Neutrophil (primary cell): Measurements from ENCODE around the gene JAM2.

Experiments used
- H3K27ac ChIP-seq: fragments of 200-600 bp; sonication (generic); 2 replicates; pipeline ENCODE4 v1.5.1; 2016; ENCODE audit warnings: mild to moderate bottlenecking, moderate library complexity
- H3K27me3 ChIP-seq: fragments of 200-600 bp; sonication (generic); 2 replicates; pipeline ENCODE4 v1.6.0; 2016; ENCODE audit warnings: mild to moderate bottlenecking
- H3K36me3 ChIP-seq: fragments of 200-600 bp; sonication (generic); 2 replicates; pipeline ENCODE4 v1.5.1; 2017
- H3K4me1 ChIP-seq, 2 experiments: fragments of 200-600 bp in 1 of 2; sonication (generic) in 1 of 2; 1 replicate in 1 of 2; 2 replicates in 1 of 2; pipeline versions ENCODE4 v1.5.1 to v1.6.1; 2013 to 2016; ENCODE audit warnings: low read depth in 1 of 2, low read length in 1 of 2, mild to moderate bottlenecking in 1 of 2, moderate library complexity in 1 of 2; ENCODE audit not compliant: control insufficient read depth in 1 of 2, insufficient read depth in 1 of 2
- H3K4me3 ChIP-seq, 2 experiments: fragments of 200-600 bp in 1 of 2; sonication (generic) in 1 of 2; 1 replicate in 1 of 2; 2 replicates in 1 of 2; pipeline ENCODE4 v1.5.1; 2013 to 2016; ENCODE audit warnings: low read depth in 1 of 2, low read length in 1 of 2, mild to moderate bottlenecking in 1 of 2, moderate library complexity in 1 of 2
- H3K9me3 ChIP-seq: fragments of 200-600 bp; sonication (generic); 2 replicates; pipeline ENCODE4 v1.5.1; 2016
- CTCF ChIP-seq: fragments of 200-600 bp; sonication (generic); IDR thresholded peaks from 2 replicates; pipeline ENCODE4 v1.5.1; 2016; ENCODE audit warnings: antibody characterized with exemption

JAM2 gene

GRCh38 chr21:25664491-25664931, 25.5 kb downstream of the JAM2 start:
- H3K4me1 ChIP-seq, result no peaks in the 10 kb centered on the region
- no peak overlapping the region for H3K27ac ChIP-seq
- H3K36me3 ChIP-seq, result no peaks in the 10 kb centered on the region
- H3K9me3 ChIP-seq, result no peaks in the 10 kb centered on the region
- no peak overlapping the region for H3K4me3 ChIP-seq
- H3K27me3 ChIP-seq, result no peaks in the 10 kb centered on the region
- no peak for TF ChIP-seq CTCF

GRCh38 chr21:25670726-25671125, 31.7 kb downstream of the JAM2 start:
- Histone ChIP-seq H3K4me1 (no peaks in the 10 kb centered on the region), H3K27ac (no peak overlapping the region), H3K4me3 (no peak overlapping the region), H3K9me3 (no peaks in the 10 kb centered on the region), H3K27me3 (no peaks in the 10 kb centered on the region), H3K36me3 (no peaks in the 10 kb centered on the region)
- TF ChIP-seq CTCF, result no peak

- H3K27ac ChIP-seq, result no peak overlapping the region
- no peaks in the 10 kb centered on the region for H3K36me3 ChIP-seq
- no peaks in the 10 kb centered on the region for H3K9me3 ChIP-seq
- no peaks in the 10 kb centered on the region for H3K4me1 ChIP-seq
- H3K27me3 ChIP-seq, result no peaks in the 10 kb centered on the region
- H3K4me3 ChIP-seq, result no peak overlapping the region
- TF ChIP-seq CTCF, result no peak
Measured at GRCh38 chr21:25676451-25676850, 37.4 kb downstream of the JAM2 start.

GRCh38 chr21:25682382-25682781, 43.3 kb downstream of the JAM2 start:
- H3K9me3 ChIP-seq, result no peaks in the 10 kb centered on the region
- no peaks in the 10 kb centered on the region for H3K36me3 ChIP-seq
- TF ChIP-seq CTCF, result no peak
- no peak overlapping the region for H3K27ac ChIP-seq
- H3K4me3 ChIP-seq, result no peak overlapping the region
- no peaks in the 10 kb centered on the region for H3K27me3 ChIP-seq
- H3K4me1 ChIP-seq, result no peaks in the 10 kb centered on the region

GRCh38 chr21:25687787-25688186, 48.7 kb downstream of the JAM2 start:
- no peaks in the 10 kb centered on the region for H3K36me3 ChIP-seq
- no peaks in the 10 kb centered on the region for H3K9me3 ChIP-seq
- H3K4me3 ChIP-seq, result no peak overlapping the region
- no peaks in the 10 kb centered on the region for H3K4me1 ChIP-seq
- H3K27ac ChIP-seq, result no peak overlapping the region
- no peaks in the 10 kb centered on the region for H3K27me3 ChIP-seq
- no peak for TF ChIP-seq CTCF
